HepG2 (cell line): ENCODE results near the gene RABGGTA. TPM values are rescaled to one million over a fixed set of nuclear protein-coding genes. Genes with fewer than 3 reads are reported as not detected.

ENCODE experiments used
- ATAC-seq: fragments of 200-7000 bp; cut with Tn5 transposase; 3 replicates; pipeline ENCODE4 v1.9.1; 2020; ENCODE audit warnings: mild to moderate bottlenecking, moderate library complexity
- BruUV-seq: library from RNA; stranded (reverse); fragments of 400-500 nt; replicated peaks from 2 replicates; lab custom pipeline; 2021; lab: Mats Ljungman, UMichigan
- CTCF ChIA-PET: fragments of 300-600 bp; formaldehyde crosslinking; extraction: SDS; loops from one replicate; lab custom pipeline; 2021; ENCODE audit warnings: low total read pairs, inconsistent platforms, low intra/inter-chr PET ratio; lab: Yijun Ruan, JAX
- POLR2A ChIA-PET: fragments of 350-600 bp; sonication (Branson Sonifier 250); formaldehyde crosslinking; loops from one replicate; lab custom pipeline; 2020; ENCODE audit warnings: antibody characterized with exemption, inconsistent platforms; lab: Yijun Ruan, JAX
- DNase-seq: peaks from one replicate; pipeline ENCODE4 v3.0.0-alpha.2; 2015; ENCODE audit warnings: low spot score
- FAIRE-seq: peaks from 3 replicates; lab custom pipeline; 2011; peaks lifted over from hg19 to GRCh38; lab: Jason Lieb, UNC
- H2AFZ ChIP-seq: one replicate; pipeline ENCODE4 v1.6.1; 2011; ENCODE audit warnings: low read length, inconsistent platforms
- H3K27ac ChIP-seq: fragments of 300-600 bp; 3 replicates; pipeline ENCODE4 v1.8.0; 2011; ENCODE audit warnings: mixed run types, mild to moderate bottlenecking, mixed read lengths, low read length, inconsistent platforms; ENCODE audit not compliant: insufficient read depth; ENCODE audit errors: extremely low read length
- H3K27me3 ChIP-seq, 2 experiments: fragments of 200-600 bp in 1 of 2; 2 replicates in 1 of 2; 3 replicates in 1 of 2; pipeline versions ENCODE4 v1.6.0 to v1.8.0; 2011; ENCODE audit warnings: low read length in 2 of 2, mild to moderate bottlenecking in 2 of 2, moderate library complexity in 2 of 2, inconsistent platforms in 1 of 2; ENCODE audit not compliant: insufficient read depth in 2 of 2, control insufficient read depth in 1 of 2
- H3K36me3 ChIP-seq, 2 experiments: fragments of 200-600 bp in 1 of 2; replicated peaks in 1 of 2; 2 replicates in 1 of 2; 3 replicates in 1 of 2; pipeline versions ENCODE4 v1.5.1 to v1.8.0; 2011; ENCODE audit warnings: low read length in 2 of 2, inconsistent platforms in 1 of 2; ENCODE audit not compliant: insufficient read depth in 2 of 2, control insufficient read depth in 1 of 2
- H3K4me1 ChIP-seq: 2 replicates; pipeline ENCODE4 v1.5.1; 2012; ENCODE audit warnings: low read length, inconsistent platforms; ENCODE audit not compliant: insufficient read depth
- H3K4me2 ChIP-seq: 2 replicates; pipeline ENCODE4 v1.6.0; 2011; ENCODE audit warnings: low read depth, low read length, inconsistent platforms
- H3K4me3 ChIP-seq, 3 experiments: fragments of 200-600 bp in 1 of 3; sonication (generic), shearing (Covaris generic) in 1 of 3; replicated peaks in 1 of 3; 2 replicates each; pipeline ENCODE4 v1.5.1; 2011 to 2016; ENCODE audit warnings: low read length in 3 of 3, inconsistent platforms in 2 of 3, low read depth in 2 of 3, mild to moderate bottlenecking in 2 of 3, control low read depth in 1 of 3, mixed read lengths in 1 of 3; ENCODE audit not compliant: insufficient read depth in 1 of 3
- H3K79me2 ChIP-seq: one replicate; pipeline ENCODE4 v1.6.1; 2011; ENCODE audit warnings: low read length, inconsistent platforms; ENCODE audit not compliant: insufficient read depth
- H3K9ac ChIP-seq: 2 replicates; pipeline ENCODE4 v1.6.0; 2011; ENCODE audit warnings: mild to moderate bottlenecking, low read depth, low read length, inconsistent platforms; ENCODE audit not compliant: insufficient read depth
- H3K9me3 ChIP-seq: 2 replicates; pipeline ENCODE4 v1.5.1; 2012; ENCODE audit warnings: mild to moderate bottlenecking, low read length
- H4K20me1 ChIP-seq: 2 replicates; pipeline ENCODE4 v1.6.0; 2011; ENCODE audit warnings: inconsistent platforms, mild to moderate bottlenecking, low read length, moderate library complexity; ENCODE audit not compliant: insufficient read depth
- ARID2 ChIP-seq: sonication (generic); formaldehyde crosslinking; IDR thresholded peaks from 2 replicates; pipeline ENCODE4 v1.8.1; 2022; ENCODE audit warnings: mild to moderate bottlenecking, missing genetic modification reagents, borderline replicate concordance
- GZF1 ChIP-seq: sonication (generic); formaldehyde crosslinking; IDR thresholded peaks from 2 replicates; pipeline ENCODE4 v1.5.1; 2020; ENCODE audit warnings: mild to moderate bottlenecking, missing genetic modification reagents
- HDAC1 ChIP-seq: sonication (generic); formaldehyde crosslinking; IDR thresholded peaks from 2 replicates; pipeline ENCODE4 v1.5.1; 2020; ENCODE audit warnings: mild to moderate bottlenecking, missing genetic modification reagents
- HMG20A ChIP-seq: IDR thresholded peaks from 2 replicates; pipeline ENCODE4 v1.6.1; 2016; ENCODE audit warnings: borderline replicate concordance
- KLF11 ChIP-seq: IDR thresholded peaks from 2 replicates; pipeline ENCODE4 v1.6.1; 2016; ENCODE audit warnings: missing compliant biosample characterization
- MTF2 ChIP-seq: sonication (generic); formaldehyde crosslinking; IDR thresholded peaks from 2 replicates; pipeline ENCODE4 v1.5.0; 2020; ENCODE audit warnings: missing genetic modification reagents, borderline replicate concordance
- ZMAT3 ChIP-seq: sonication (generic); formaldehyde crosslinking; conservative IDR thresholded peaks from 2 replicates; pipeline ENCODE4 v1.7.0; 2021; ENCODE audit warnings: missing genetic modification reagents
- ZNF280B ChIP-seq: sonication (generic); formaldehyde crosslinking; IDR thresholded peaks from 2 replicates; pipeline ENCODE4 v1.5.0; 2020; ENCODE audit warnings: missing genetic modification reagents, mild to moderate bottlenecking, borderline replicate concordance
- ZNF30 ChIP-seq: sonication (generic); formaldehyde crosslinking; IDR thresholded peaks from 2 replicates; pipeline ENCODE4 v1.5.0; 2020; ENCODE audit warnings: mild to moderate bottlenecking, missing genetic modification reagents
- ZNF501 ChIP-seq: sonication (generic); formaldehyde crosslinking; IDR thresholded peaks from 2 replicates; pipeline ENCODE4 v1.5.1; 2020; ENCODE audit warnings: mild to moderate bottlenecking, moderate library complexity, missing genetic modification reagents
- ZNF879 ChIP-seq: sonication (generic); formaldehyde crosslinking; IDR thresholded peaks from 2 replicates; pipeline ENCODE4 v1.8.1; 2023; ENCODE audit warnings: missing genetic modification reagents
- WGBS: methylation state at CpG from one replicate; pipeline ENCODE4 v1.1.6; 2017; ENCODE audit warnings: low lambda C conversion rate; 5-methylcytosine and 5-hydroxymethylcytosine counted together
- in situ Hi-C: cut with HindIII; loops from 2 replicates; pipeline ENCODE4 v1.10.0; 2017; ENCODE audit warnings: low pct_unique_long_range_greater_than_20kb; ENCODE audit not compliant: extremely low pct_ligation_motif_present
- intact Hi-C: fragments of 100-400 bp; cut with micrococcal nuclease; formaldehyde crosslinking; loops from one replicate; pipeline ENCODE4 v1.10.0; 2022; ENCODE audit not compliant: unreplicated experiment
- polyA plus RNA-seq, 8 experiments: library from polyadenylated mRNA; depleted of rRNA in 3 of 8; stranded (reverse) in 7 of 8; unstranded in 1 of 8; fragments of >200 nt; fragmentation: Illumina TruSeq in 4 of 8; extraction: Trizol in 4 of 8; gene quantifications; 2 replicates each; pipeline versions ENCODE4 v1.2.1 to v1.2.3, GENCODE V29; 2011 to 2016; ENCODE audit warnings: low read depth in 4 of 8, missing spikeins in 1 of 8, mixed read lengths in 1 of 8; ENCODE audit not compliant: insufficient read depth in 1 of 8
- total RNA-seq, 5 experiments: library from RNA; depleted of rRNA; stranded (reverse); fragments of >200 nt; fragmentation: Illumina TruSeq; extraction: Trizol; gene quantifications; 2 replicates each; pipeline ENCODE4 v1.2.3, GENCODE V29; 2016; ENCODE audit warnings: low read depth in 1 of 5
- TF ChIP-seq, protein P1 (sequence below): sonication (generic); formaldehyde crosslinking; conservative IDR thresholded peaks from 2 replicates; pipeline ENCODE4 v1.4.0; 2020; ENCODE audit warnings: missing genetic modification reagents
- TF ChIP-seq, protein P2 (sequence below): sonication (generic); formaldehyde crosslinking; IDR thresholded peaks from 2 replicates; pipeline ENCODE4 v1.4.0; 2020; ENCODE audit warnings: mild to moderate bottlenecking, missing genetic modification reagents

The RABGGTA gene
- total and polyA plus RNA-seq, 2 of the 13 experiments (the other 11 are each of a cell fraction or from before 2014, with no cell fraction given) = 57.9 to 90.8 TPM

- TF ChIP-seq, protein P1, sequence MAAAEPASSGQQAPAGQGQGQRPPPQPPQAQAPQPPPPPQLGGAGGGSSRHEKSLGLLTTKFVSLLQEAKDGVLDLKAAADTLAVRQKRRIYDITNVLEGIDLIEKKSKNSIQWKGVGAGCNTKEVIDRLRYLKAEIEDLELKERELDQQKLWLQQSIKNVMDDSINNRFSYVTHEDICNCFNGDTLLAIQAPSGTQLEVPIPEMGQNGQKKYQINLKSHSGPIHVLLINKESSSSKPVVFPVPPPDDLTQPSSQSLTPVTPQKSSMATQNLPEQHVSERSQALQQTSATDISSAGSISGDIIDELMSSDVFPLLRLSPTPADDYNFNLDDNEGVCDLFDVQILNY = 0 out of 2 replicates have a peak, but pooled peaks have one; percentile 6
- TF ChIP-seq ARID2 (CRISPR knock-in tag) = peak; percentile 59; the same call in 1 of the 2 replicates
- TF ChIP-seq, protein P2, sequence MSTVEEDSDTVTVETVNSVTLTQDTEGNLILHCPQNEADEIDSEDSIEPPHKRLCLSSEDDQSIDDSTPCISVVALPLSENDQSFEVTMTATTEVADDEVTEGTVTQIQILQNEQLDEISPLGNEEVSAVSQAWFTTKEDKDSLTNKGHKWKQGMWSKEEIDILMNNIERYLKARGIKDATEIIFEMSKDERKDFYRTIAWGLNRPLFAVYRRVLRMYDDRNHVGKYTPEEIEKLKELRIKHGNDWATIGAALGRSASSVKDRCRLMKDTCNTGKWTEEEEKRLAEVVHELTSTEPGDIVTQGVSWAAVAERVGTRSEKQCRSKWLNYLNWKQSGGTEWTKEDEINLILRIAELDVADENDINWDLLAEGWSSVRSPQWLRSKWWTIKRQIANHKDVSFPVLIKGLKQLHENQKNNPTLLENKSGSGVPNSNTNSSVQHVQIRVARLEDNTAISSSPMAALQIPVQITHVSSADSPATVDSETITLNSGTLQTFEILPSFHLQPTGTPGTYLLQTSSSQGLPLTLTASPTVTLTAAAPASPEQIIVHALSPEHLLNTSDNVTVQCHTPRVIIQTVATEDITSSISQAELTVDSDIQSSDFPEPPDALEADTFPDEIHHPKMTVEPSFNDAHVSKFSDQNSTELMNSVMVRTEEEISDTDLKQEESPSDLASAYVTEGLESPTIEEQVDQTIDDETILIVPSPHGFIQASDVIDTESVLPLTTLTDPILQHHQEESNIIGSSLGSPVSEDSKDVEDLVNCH (CRISPR knock-in tag) = no peak
- TF ChIP-seq ZNF879 (CRISPR knock-in tag) = no peak
- TF ChIP-seq ZNF501 = 0 out of 2 replicates have a peak, but pooled peaks have one; percentile 15
- 0 out of 2 replicates have a peak, but pooled peaks have one; percentile 74 for TF ChIP-seq GZF1 (CRISPR knock-in tag)
- peak; percentile 45; the same call in 1 of the 2 replicates for TF ChIP-seq MTF2
- TF ChIP-seq ZNF30 (CRISPR knock-in tag) = no peak
- TF ChIP-seq HMG20A = no peak
- TF ChIP-seq ZMAT3 (CRISPR knock-in tag) = peak; percentile 47; the same call in 1 of the 2 replicates
- 0 out of 2 replicates have a peak, but pooled peaks have one; percentile 12 for TF ChIP-seq HDAC1 (CRISPR knock-in tag)
- TF ChIP-seq, all 625 proteins: peak for 25
These were observed 19.5 kb downstream of the RABGGTA start (continued) for GRCh38 chr14:24251880-24252288.

DNA sequence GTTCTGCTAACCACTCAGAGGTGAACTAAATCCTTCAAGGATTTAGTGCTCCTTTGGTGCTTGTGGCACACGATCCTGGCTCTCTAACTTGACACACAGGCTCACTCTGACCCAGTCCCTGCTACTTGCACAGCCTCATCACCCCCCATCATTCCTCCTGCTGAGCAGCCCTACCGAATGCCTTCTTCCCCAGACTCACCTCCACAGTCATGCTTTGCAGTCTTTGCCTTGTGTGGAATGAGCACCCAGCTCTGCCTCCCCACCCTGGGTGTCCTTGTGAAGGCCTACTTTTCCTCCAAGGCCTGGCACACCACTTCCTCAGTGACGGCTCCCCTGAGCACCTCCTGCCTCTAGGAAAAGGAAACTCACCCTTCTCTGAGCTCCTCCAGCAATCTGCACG, 21.0 kb downstream of the RABGGTA start:
- FAIRE-seq (no peak), ATAC-seq (no peak), DNase-seq (no peak)
- in situ Hi-C loops (no loop called here), intact Hi-C loops (no loop called here)
- 71% methylated on average over 4 of the region's 4 CpGs for WGBS
- ChIA-PET CTCF (no interaction called here), POLR2A (interaction anchor here (3.0 to 13.2 kb wide), 5 partner anchors 8 to 57 kb away, joined by 21 to 254 read pairs (median 41); partner anchors contain the start of genes CIDEB, DHRS1, NOP9 and RABGGTA)
- Histone ChIP-seq H4K20me1 (no peaks in the 10 kb centered on the region), H3K9ac (no peak overlapping the region), H2AFZ (no peak overlapping the region), H3K4me3 (no peak overlapping the region), H3K4me2 (no peak overlapping the region), H3K79me2 (no peaks in the 10 kb centered on the region), H3K4me1 (peaks cover 21% of the 10 kb centered on the region), H3K36me3 (peaks cover 0 to 1% of the 10 kb centered on the region in 2 experiments; a peak in 1 of 5 replicates), H3K27me3 (no peaks in the 10 kb centered on the region), H3K9me3 (no peaks in the 10 kb centered on the region), H3K27ac (no peak overlapping the region)
- TF ChIP-seq ZNF280B (CRISPR knock-in tag) (0 out of 2 replicates have a peak, but pooled peaks have one; percentile 28), KLF11 (no peak)
- no TSS peak for BruUV-seq
